Measurements from ENCODE around the gene RFPL3. TPM values are rescaled to one million over a fixed set of nuclear protein-coding genes. Genes with fewer than 3 reads are reported as not detected.

The RFPL3 gene
- total RNA-seq, 1 experiment from 2014 or later: not detected

DNA sequence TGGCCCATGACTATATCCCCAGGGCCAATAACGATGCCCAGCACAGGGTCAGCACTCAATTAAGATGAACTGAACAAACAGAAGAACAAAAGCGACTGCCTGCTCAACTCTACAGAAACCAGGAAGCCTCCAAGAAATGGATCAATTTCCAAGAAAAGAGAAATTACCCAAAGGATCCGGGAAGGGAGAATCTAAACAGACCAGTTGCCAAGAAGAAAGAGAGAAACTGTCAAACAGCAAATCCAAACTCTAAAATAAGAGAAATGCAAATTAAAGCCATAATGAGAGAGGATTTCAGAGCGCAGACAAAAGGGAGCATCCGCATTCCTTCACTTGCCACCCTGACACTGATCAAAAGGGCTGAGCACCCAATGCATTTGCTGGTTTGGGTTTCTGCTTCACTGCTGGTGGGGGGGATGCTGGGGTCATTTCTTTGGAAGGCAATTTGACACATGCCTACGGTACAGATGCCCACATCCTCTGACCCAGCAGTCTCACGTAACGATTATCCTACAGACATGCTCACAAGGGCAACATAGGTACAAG, 37.7 kb upstream of the RFPL3 start:
- ChIA-PET CTCF (no interaction called here), POLR2A (ENCODE audit: unreplicated experiment) (no interaction called here)
- 0 out of 2 replicates have a peak, but pooled peaks cover 4% of the 10 kb centered on the region for H3K27me3 ChIP-seq (ENCODE audit: low read length)
- no peaks in the 10 kb centered on the region for H3K9me3 ChIP-seq (ENCODE audit: low read length)
- H3K4me3 ChIP-seq (ENCODE audit: low read length): no peak overlapping the region
- no peak for ATAC-seq
- H3K9me2 ChIP-seq (replicated peaks; ENCODE audit: low read length): no peaks in the 10 kb centered on the region
- H2AFZ ChIP-seq (ENCODE audit: low read length): no peak overlapping the region
- TF ChIP-seq, protein P1, sequence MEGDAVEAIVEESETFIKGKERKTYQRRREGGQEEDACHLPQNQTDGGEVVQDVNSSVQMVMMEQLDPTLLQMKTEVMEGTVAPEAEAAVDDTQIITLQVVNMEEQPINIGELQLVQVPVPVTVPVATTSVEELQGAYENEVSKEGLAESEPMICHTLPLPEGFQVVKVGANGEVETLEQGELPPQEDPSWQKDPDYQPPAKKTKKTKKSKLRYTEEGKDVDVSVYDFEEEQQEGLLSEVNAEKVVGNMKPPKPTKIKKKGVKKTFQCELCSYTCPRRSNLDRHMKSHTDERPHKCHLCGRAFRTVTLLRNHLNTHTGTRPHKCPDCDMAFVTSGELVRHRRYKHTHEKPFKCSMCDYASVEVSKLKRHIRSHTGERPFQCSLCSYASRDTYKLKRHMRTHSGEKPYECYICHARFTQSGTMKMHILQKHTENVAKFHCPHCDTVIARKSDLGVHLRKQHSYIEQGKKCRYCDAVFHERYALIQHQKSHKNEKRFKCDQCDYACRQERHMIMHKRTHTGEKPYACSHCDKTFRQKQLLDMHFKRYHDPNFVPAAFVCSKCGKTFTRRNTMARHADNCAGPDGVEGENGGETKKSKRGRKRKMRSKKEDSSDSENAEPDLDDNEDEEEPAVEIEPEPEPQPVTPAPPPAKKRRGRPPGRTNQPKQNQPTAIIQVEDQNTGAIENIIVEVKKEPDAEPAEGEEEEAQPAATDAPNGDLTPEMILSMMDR (conservative IDR thresholded peaks at IDR 0.05; ENCODE audit: low read depth, low read length): no peak
- TF ChIP-seq EZH2phosphoT487 (IDR thresholded peaks at IDR 0.05; ENCODE audit: borderline replicate concordance, low read length) (no peak), EZH2 (IDR thresholded peaks at IDR 0.05; ENCODE audit: low read length, unreplicated experiment) (no peak)
- no peak overlapping the region for H3K9ac ChIP-seq (ENCODE audit: low read length)
- H3F3A ChIP-seq (ENCODE audit: low read length, unreplicated experiment): no peaks in the 10 kb centered on the region
- no peak overlapping the region for H3K4me2 ChIP-seq (ENCODE audit: low read length)
- intact Hi-C loops (cut with micrococcal nuclease): no loop called here
- no peaks in the 10 kb centered on the region for H4K20me1 ChIP-seq (ENCODE audit: low read length)
- H3K36me3 ChIP-seq (ENCODE audit: low read depth, low read length): no peaks in the 10 kb centered on the region
- H3K79me2 ChIP-seq (ENCODE audit: low read length): no peaks in the 10 kb centered on the region
- no peak for DNase-seq
- H3K4me1 ChIP-seq (ENCODE audit: insufficient read depth, low read length): no peaks in the 10 kb centered on the region
- no peak overlapping the region for H3K27ac ChIP-seq (ENCODE audit: low read length)
- no TSS peak for BruUV-seq (replicated peaks)

DNA sequence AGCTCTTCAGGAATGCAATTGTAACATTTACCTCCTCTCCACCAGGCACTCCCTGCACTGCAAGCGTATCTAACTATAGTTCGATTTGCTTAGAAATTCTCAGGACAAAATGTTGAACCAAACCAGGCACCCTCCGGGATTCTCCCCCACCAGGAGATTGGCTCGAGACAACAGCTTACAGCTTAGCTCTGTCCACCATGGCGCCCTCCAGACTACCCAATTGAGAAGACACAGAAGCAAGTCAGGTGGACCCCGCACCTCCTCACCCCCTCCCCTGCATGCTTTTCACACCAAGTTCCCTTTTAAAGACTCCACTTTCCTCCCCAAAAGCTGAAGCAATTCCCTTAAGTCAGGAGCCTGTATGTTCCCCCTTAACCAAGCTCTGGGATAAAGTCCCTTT, 34.7 kb upstream of the RFPL3 start:
- H3K4me1 ChIP-seq (ENCODE audit: insufficient read depth, low read length): no peaks in the 10 kb centered on the region
- ChIA-PET POLR2A (ENCODE audit: unreplicated experiment) (no interaction called here), CTCF (no interaction called here)
- H3K27me3 ChIP-seq (ENCODE audit: low read length): 0 out of 2 replicates have a peak, but pooled peaks cover 4% of the 10 kb centered on the region
- H3K79me2 ChIP-seq (ENCODE audit: low read length): no peaks in the 10 kb centered on the region
- no peaks in the 10 kb centered on the region for H3K9me2 ChIP-seq (replicated peaks; ENCODE audit: low read length)
- no peaks in the 10 kb centered on the region for H4K20me1 ChIP-seq (ENCODE audit: low read length)
- BruUV-seq (replicated peaks): no TSS peak
- no peaks in the 10 kb centered on the region for H3K36me3 ChIP-seq (ENCODE audit: low read depth, low read length)
- no peak overlapping the region for H2AFZ ChIP-seq (ENCODE audit: low read length)
- intact Hi-C loops (cut with micrococcal nuclease): no loop called here
- DNase-seq: no peak
- TF ChIP-seq, protein P1 (conservative IDR thresholded peaks at IDR 0.05; ENCODE audit: low read depth, low read length): no peak
- TF ChIP-seq EZH2 (IDR thresholded peaks at IDR 0.05; ENCODE audit: low read length, unreplicated experiment): no peak
- TF ChIP-seq EZH2phosphoT487 (IDR thresholded peaks at IDR 0.05; ENCODE audit: borderline replicate concordance, low read length): no peak
- no peaks in the 10 kb centered on the region for H3F3A ChIP-seq (ENCODE audit: low read length, unreplicated experiment)
- no peak overlapping the region for H3K27ac ChIP-seq (ENCODE audit: low read length)
- H3K4me3 ChIP-seq (ENCODE audit: low read length): no peak overlapping the region
- no peak overlapping the region for H3K4me2 ChIP-seq (ENCODE audit: low read length)
- H3K9ac ChIP-seq (ENCODE audit: low read length): no peak overlapping the region
- H3K9me3 ChIP-seq (ENCODE audit: low read length): no peaks in the 10 kb centered on the region
- ATAC-seq: no peak

DNA sequence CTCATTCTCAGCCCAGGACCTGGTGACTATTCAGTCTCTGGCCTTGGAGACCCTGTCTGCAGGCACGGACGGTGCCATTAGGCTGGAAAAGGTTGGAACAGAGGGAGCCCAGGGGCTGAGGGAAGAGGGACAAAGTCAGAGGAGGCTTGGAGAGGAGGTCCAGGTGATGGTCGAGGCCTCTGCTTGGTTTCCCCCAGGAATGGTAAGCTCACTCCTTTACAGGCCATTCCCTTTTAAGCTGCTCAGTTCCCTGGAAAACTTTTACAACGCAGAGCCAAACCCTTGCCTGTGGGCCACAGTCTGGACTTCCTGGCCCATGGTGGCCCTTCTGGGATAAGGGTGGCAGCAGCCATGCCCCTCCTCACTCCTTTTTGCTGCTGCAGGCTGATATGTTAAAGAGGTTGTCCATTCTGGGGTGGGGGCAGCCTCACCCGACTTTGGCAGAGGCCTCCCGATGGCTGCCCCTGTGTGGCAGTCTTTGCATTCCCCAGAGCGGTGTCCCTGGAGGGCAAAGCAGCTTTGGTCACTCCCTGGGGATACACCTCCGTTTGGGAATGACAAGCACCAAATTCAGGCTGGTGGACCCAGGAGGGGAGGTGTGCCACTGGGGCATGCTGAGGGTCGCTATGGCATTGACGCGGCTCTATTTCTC, 34.0 kb upstream of the RFPL3 start:
- H3K27me3 ChIP-seq (ENCODE audit: low read length): 0 out of 2 replicates have a peak, but pooled peaks cover 4% of the 10 kb centered on the region
- no peak for ATAC-seq
- CTCF ChIA-PET: no interaction called here

More for the DNA sequence above, 34.0 kb upstream of the RFPL3 start:
- Histone ChIP-seq H3F3A (ENCODE audit: low read length, unreplicated experiment) (no peaks in the 10 kb centered on the region), H3K9ac (ENCODE audit: low read length) (no peak overlapping the region), H3K79me2 (ENCODE audit: low read length) (no peaks in the 10 kb centered on the region), H4K20me1 (ENCODE audit: low read length) (no peaks in the 10 kb centered on the region), H3K9me2 (replicated peaks; ENCODE audit: low read length) (no peaks in the 10 kb centered on the region), H3K4me3 (ENCODE audit: low read length) (no peak overlapping the region), H3K4me2 (ENCODE audit: low read length) (no peak overlapping the region), H3K9me3 (ENCODE audit: low read length) (no peaks in the 10 kb centered on the region), H3K4me1 (ENCODE audit: insufficient read depth, low read length) (no peaks in the 10 kb centered on the region), H3K36me3 (ENCODE audit: low read depth, low read length) (no peaks in the 10 kb centered on the region), H2AFZ (ENCODE audit: low read length) (no peak overlapping the region), H3K27ac (ENCODE audit: low read length) (no peak overlapping the region)
- intact Hi-C loops (cut with micrococcal nuclease): no loop called here
- DNase-seq: no peak
- POLR2A ChIA-PET (ENCODE audit: unreplicated experiment): no interaction called here
- TF ChIP-seq EZH2 (IDR thresholded peaks at IDR 0.05; ENCODE audit: low read length, unreplicated experiment): no peak
- no peak for TF ChIP-seq EZH2phosphoT487 (IDR thresholded peaks at IDR 0.05; ENCODE audit: borderline replicate concordance, low read length)
- TF ChIP-seq, protein P1 (conservative IDR thresholded peaks at IDR 0.05; ENCODE audit: low read depth, low read length): no peak
- no TSS peak for BruUV-seq (replicated peaks)
